ENCODE measurements around the gene NADK2. TPM values are rescaled to one million over a fixed set of nuclear protein-coding genes. Genes with fewer than 3 reads are reported as not detected.

Gene NADK2
- total and polyA plus RNA-seq, 9 of the 15 experiments (the other 6 are each of a cell fraction or from before 2014, with no cell fraction given), result 10.6 to 41.0 (median 24.0) TPM

DNA sequence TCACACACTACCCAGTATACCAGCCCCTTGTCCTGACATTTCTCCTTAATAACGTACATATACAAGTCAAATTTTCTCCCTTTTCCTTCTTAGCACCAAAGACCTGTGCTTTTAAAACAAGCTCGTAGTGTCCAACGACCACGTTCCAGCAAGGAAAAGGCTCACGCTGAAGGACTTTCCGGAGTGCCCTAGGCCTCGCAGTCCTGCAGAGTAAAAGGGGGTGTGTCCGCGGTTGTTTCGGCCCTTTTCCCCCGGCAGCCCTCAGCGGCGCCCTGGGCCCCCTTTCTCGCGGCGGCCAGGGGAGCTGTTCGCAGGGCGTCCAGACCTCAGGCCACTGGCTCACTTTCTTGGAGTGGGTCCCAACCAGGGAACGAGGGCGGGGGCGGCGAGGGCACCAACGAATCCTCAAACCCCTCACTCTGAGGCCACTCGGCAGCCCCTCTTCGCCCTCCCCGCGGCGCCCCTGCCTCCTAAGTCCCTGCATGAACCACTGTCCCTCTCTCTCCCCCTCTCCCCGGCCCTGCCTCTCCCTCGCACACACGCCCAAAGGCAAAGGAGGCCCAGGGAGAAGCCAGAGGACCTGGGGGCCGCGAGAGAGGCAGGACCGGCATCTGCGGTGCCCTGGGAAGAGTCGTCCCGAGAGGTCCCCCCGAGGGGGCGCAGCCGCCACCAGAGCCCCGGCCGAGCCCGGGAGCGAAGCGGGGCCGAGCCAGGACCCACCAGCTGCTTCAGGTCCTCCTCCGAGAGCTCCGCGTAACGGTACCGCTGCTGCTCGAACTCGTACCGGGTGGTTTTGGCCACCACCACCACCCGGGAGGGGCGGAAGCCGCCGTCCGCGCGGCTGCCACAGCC, 720 bp downstream of the NADK2 start (continued):
- TF ChIP-seq ZNF143 (CRISPR knock-in tag; IDR thresholded peaks at IDR 0.05), result peak; percentile 47; the same call in 1 of the 2 replicates
- TF ChIP-seq ZFP1 (CRISPR knock-in tag; IDR thresholded peaks at IDR 0.05), result no peak; the same call in 1 of the 2 replicates
- no peak for TF ChIP-seq FUS (optimal IDR thresholded peaks at IDR 0.05; ENCODE audit: low read depth, low read length)
- no peak for TF ChIP-seq ZNF133 (CRISPR knock-in tag; IDR thresholded peaks at IDR 0.05)
- TF ChIP-seq, protein P1, sequence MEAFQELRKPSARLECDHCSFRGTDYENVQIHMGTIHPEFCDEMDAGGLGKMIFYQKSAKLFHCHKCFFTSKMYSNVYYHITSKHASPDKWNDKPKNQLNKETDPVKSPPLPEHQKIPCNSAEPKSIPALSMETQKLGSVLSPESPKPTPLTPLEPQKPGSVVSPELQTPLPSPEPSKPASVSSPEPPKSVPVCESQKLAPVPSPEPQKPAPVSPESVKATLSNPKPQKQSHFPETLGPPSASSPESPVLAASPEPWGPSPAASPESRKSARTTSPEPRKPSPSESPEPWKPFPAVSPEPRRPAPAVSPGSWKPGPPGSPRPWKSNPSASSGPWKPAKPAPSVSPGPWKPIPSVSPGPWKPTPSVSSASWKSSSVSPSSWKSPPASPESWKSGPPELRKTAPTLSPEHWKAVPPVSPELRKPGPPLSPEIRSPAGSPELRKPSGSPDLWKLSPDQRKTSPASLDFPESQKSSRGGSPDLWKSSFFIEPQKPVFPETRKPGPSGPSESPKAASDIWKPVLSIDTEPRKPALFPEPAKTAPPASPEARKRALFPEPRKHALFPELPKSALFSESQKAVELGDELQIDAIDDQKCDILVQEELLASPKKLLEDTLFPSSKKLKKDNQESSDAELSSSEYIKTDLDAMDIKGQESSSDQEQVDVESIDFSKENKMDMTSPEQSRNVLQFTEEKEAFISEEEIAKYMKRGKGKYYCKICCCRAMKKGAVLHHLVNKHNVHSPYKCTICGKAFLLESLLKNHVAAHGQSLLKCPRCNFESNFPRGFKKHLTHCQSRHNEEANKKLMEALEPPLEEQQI (IDR thresholded peaks at IDR 0.05), result no peak
- TF ChIP-seq ZNF507 (tag; conservative IDR thresholded peaks at IDR 0.05), result no peak
- TF ChIP-seq ZNF830 (CRISPR knock-in tag; IDR thresholded peaks at IDR 0.05), result no peak; the same call in 1 of the 2 replicates
- no peak for TF ChIP-seq ZNF134 (CRISPR knock-in tag; conservative IDR thresholded peaks at IDR 0.05)
- peak; percentile 62 for TF ChIP-seq CHD4 (IDR thresholded peaks at IDR 0.05; ENCODE audit: insufficient read depth, insufficient replicate concordance, low read depth, low read length, poor library complexity, severe bottlenecking)
- TF ChIP-seq, protein P2, sequence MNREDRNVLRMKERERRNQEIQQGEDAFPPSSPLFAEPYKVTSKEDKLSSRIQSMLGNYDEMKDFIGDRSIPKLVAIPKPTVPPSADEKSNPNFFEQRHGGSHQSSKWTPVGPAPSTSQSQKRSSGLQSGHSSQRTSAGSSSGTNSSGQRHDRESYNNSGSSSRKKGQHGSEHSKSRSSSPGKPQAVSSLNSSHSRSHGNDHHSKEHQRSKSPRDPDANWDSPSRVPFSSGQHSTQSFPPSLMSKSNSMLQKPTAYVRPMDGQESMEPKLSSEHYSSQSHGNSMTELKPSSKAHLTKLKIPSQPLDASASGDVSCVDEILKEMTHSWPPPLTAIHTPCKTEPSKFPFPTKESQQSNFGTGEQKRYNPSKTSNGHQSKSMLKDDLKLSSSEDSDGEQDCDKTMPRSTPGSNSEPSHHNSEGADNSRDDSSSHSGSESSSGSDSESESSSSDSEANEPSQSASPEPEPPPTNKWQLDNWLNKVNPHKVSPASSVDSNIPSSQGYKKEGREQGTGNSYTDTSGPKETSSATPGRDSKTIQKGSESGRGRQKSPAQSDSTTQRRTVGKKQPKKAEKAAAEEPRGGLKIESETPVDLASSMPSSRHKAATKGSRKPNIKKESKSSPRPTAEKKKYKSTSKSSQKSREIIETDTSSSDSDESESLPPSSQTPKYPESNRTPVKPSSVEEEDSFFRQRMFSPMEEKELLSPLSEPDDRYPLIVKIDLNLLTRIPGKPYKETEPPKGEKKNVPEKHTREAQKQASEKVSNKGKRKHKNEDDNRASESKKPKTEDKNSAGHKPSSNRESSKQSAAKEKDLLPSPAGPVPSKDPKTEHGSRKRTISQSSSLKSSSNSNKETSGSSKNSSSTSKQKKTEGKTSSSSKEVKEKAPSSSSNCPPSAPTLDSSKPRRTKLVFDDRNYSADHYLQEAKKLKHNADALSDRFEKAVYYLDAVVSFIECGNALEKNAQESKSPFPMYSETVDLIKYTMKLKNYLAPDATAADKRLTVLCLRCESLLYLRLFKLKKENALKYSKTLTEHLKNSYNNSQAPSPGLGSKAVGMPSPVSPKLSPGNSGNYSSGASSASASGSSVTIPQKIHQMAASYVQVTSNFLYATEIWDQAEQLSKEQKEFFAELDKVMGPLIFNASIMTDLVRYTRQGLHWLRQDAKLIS (CRISPR knock-in tag; IDR thresholded peaks at IDR 0.05), result 0 out of 2 replicates have a peak, but pooled peaks have one; percentile 17
- no peak for TF ChIP-seq PHF21A (IDR thresholded peaks at IDR 0.05; ENCODE audit: borderline replicate concordance, low read depth)
- no peak for TF ChIP-seq SP1 (CRISPR knock-in tag; IDR thresholded peaks at IDR 0.05)
- no peak for TF ChIP-seq MCM5 (IDR thresholded peaks at IDR 0.05; ENCODE audit: low read depth)
- no peak for TF ChIP-seq POLR3G (IDR thresholded peaks at IDR 0.05; ENCODE audit: extremely low read depth, insufficient read length, insufficient replicate concordance)
- TF ChIP-seq, protein P3, sequence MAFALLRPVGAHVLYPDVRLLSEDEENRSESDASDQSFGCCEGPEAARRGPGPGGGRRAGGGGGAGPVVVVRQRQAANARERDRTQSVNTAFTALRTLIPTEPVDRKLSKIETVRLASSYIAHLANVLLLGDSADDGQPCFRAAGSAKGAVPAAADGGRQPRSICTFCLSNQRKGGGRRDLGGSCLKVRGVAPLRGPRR (CRISPR knock-in tag; IDR thresholded peaks at IDR 0.05), result 0 out of 2 replicates have a peak, but pooled peaks have one; percentile 12
- TF ChIP-seq TRIM28 (IDR thresholded peaks at IDR 0.05), result no peak
- TF ChIP-seq ZNF75A (CRISPR knock-in tag; IDR thresholded peaks at IDR 0.05), result no peak
- no peak for TF ChIP-seq NFIX (CRISPR knock-in tag; IDR thresholded peaks at IDR 0.05; ENCODE audit: low read depth)
- TF ChIP-seq ZNF445 (CRISPR knock-in tag; IDR thresholded peaks at IDR 0.05; ENCODE audit: low read depth), result no peak
- peak; percentile 77 for TF ChIP-seq CBFB (CRISPR knock-in tag; IDR thresholded peaks at IDR 0.05)
- no peak for TF ChIP-seq CREB1 (IDR thresholded peaks at IDR 0.05)
- TF ChIP-seq CREB1 (CRISPR knock-in tag; IDR thresholded peaks at IDR 0.05), result 0 out of 2 replicates have a peak, but pooled peaks have one; percentile 17
- peak; percentile 73; the same call in 1 of the 2 replicates for TF ChIP-seq ZNF12 (CRISPR knock-in tag; IDR thresholded peaks at IDR 0.05)
- no peak for TF ChIP-seq SMARCE1 (IDR thresholded peaks at IDR 0.05)

All from K562 (cell line).